H9 (cell line): ENCODE results near the gene MYO10. TPM values are rescaled to one million over a fixed set of nuclear protein-coding genes. Genes with fewer than 3 reads are reported as not detected.

Experiments used
- DNase-seq: peaks from one replicate; pipeline ENCODE4 v3.0.0-alpha.2; 2017
- H2AFZ ChIP-seq: one replicate; pipeline ENCODE4 v1.6.1; 2013; ENCODE audit warnings: mild to moderate bottlenecking, low read length, control low read depth, moderate library complexity
- H2AK5ac ChIP-seq: 2 replicates; pipeline ENCODE4 v1.6.1; 2013; ENCODE audit warnings: low read length, control low read depth, mixed read lengths; ENCODE audit not compliant: insufficient read length
- H2BK120ac ChIP-seq: one replicate; pipeline ENCODE4 v1.6.1; 2013; ENCODE audit warnings: low read depth, mild to moderate bottlenecking, low read length, control low read depth, inconsistent platforms; ENCODE audit not compliant: poor library complexity, severe bottlenecking
- H2BK12ac ChIP-seq: 2 replicates; pipeline ENCODE4 v1.6.1; 2013; ENCODE audit warnings: low read length, control low read depth, mixed read lengths, low read depth; ENCODE audit not compliant: insufficient read length
- H2BK15ac ChIP-seq: 2 replicates; pipeline ENCODE4 v1.6.1; 2013; ENCODE audit warnings: low read depth, low read length, control low read depth
- H2BK20ac ChIP-seq: one replicate; pipeline ENCODE4 v1.6.1; 2013; ENCODE audit warnings: low read depth, mild to moderate bottlenecking, low read length, control low read depth, inconsistent platforms; ENCODE audit not compliant: poor library complexity, severe bottlenecking
- H2BK5ac ChIP-seq: 2 replicates; pipeline ENCODE4 v1.6.1; 2013; ENCODE audit warnings: low read length, control low read depth, mixed read lengths; ENCODE audit not compliant: insufficient read length
- H3K14ac ChIP-seq: 2 replicates; pipeline ENCODE4 v1.6.1; 2013; ENCODE audit warnings: low read length, control low read depth; ENCODE audit not compliant: insufficient read depth
- H3K18ac ChIP-seq: 2 replicates; pipeline ENCODE4 v1.6.1; 2013; ENCODE audit warnings: low read depth, mild to moderate bottlenecking, mixed read lengths, low read length, control low read depth; ENCODE audit not compliant: insufficient read length
- H3K23ac ChIP-seq: 2 replicates; pipeline ENCODE4 v1.6.1; 2013; ENCODE audit warnings: low read length, control low read depth, mixed read lengths, low read depth; ENCODE audit not compliant: insufficient read length
- H3K23me2 ChIP-seq: 2 replicates; pipeline ENCODE4 v1.6.1; 2013; ENCODE audit warnings: low read depth, mild to moderate bottlenecking, mixed read lengths, low read length, control low read depth; ENCODE audit not compliant: insufficient read length, poor library complexity, severe bottlenecking
- H3K27ac ChIP-seq: 2 replicates; pipeline ENCODE4 v1.5.1; 2013; ENCODE audit warnings: low read length, control low read depth, mixed read lengths, low read depth; ENCODE audit not compliant: insufficient read length
- H3K27me3 ChIP-seq: 2 replicates; pipeline ENCODE4 v1.6.1; 2013; ENCODE audit warnings: low read length, control low read depth, inconsistent platforms; ENCODE audit not compliant: insufficient read depth
- H3K4ac ChIP-seq: 2 replicates; pipeline ENCODE4 v1.6.1; 2013; ENCODE audit warnings: low read depth, mild to moderate bottlenecking, control low read depth, inconsistent platforms, low read length, moderate library complexity
- H3K4me1 ChIP-seq: 2 replicates; pipeline ENCODE4 v1.6.1; 2013; ENCODE audit warnings: low read length, control low read depth, inconsistent platforms; ENCODE audit not compliant: insufficient read depth
- H3K4me2 ChIP-seq: 2 replicates; pipeline ENCODE4 v1.6.1; 2013; ENCODE audit warnings: low read length, control low read depth, mixed read lengths; ENCODE audit not compliant: insufficient read length, insufficient read depth
- H3K56ac ChIP-seq: 2 replicates; pipeline ENCODE4 v1.6.1; 2013; ENCODE audit warnings: low read depth, mild to moderate bottlenecking, mixed read lengths, low read length, control low read depth; ENCODE audit not compliant: insufficient read length
- H3K79me1 ChIP-seq: 2 replicates; pipeline ENCODE4 v1.6.1; 2013; ENCODE audit warnings: low read depth, mild to moderate bottlenecking, moderate library complexity, low read length, control low read depth, inconsistent platforms; ENCODE audit not compliant: insufficient read depth, poor library complexity, severe bottlenecking
- H3K79me2 ChIP-seq: 2 replicates; pipeline ENCODE4 v1.6.1; 2013; ENCODE audit warnings: low read length, control low read depth, inconsistent platforms; ENCODE audit not compliant: insufficient read depth
- H3K9ac ChIP-seq: 2 replicates; pipeline ENCODE4 v1.6.1; 2013; ENCODE audit warnings: low read length, control low read depth, mixed read lengths; ENCODE audit not compliant: insufficient read length; ENCODE audit errors: extremely low read depth
- H3K9me3 ChIP-seq: one replicate; pipeline ENCODE4 v1.6.1; 2013; ENCODE audit warnings: low read depth, low read length, inconsistent platforms; ENCODE audit not compliant: control insufficient read depth
- H3T11ph ChIP-seq: one replicate; pipeline ENCODE4 v1.6.1; 2013; ENCODE audit warnings: mild to moderate bottlenecking, low read length, control low read depth, inconsistent platforms
- H4K20me1 ChIP-seq: one replicate; pipeline ENCODE4 v1.6.1; 2013; ENCODE audit not compliant: control insufficient read depth, insufficient read length, insufficient read depth
- H4K5ac ChIP-seq: 2 replicates; pipeline ENCODE4 v1.6.1; 2013; ENCODE audit warnings: low read depth, mild to moderate bottlenecking, mixed read lengths, low read length, control low read depth; ENCODE audit not compliant: insufficient read length
- H4K8ac ChIP-seq: replicated peaks from 2 replicates; pipeline ENCODE4 v1.6.1; 2013; ENCODE audit warnings: low read length, control low read depth, mixed read lengths, low read depth; ENCODE audit not compliant: insufficient read length
- H4K91ac ChIP-seq: 2 replicates; pipeline ENCODE4 v1.6.1; 2013; ENCODE audit warnings: low read depth, mild to moderate bottlenecking, moderate library complexity, mixed read lengths, low read length, control low read depth; ENCODE audit not compliant: insufficient read length
- H3K27ac Mint-ChIP-seq, 3 experiments: 2 replicates in 2 of 3; 3 replicates in 1 of 3; pipeline ENCODE4 v1.8.0; 2020 to 2021; ENCODE audit warnings: mixed read lengths in 3 of 3, mild to moderate bottlenecking in 1 of 3, moderate library complexity in 1 of 3
- H3K27me3 Mint-ChIP-seq: 2 replicates; pipeline ENCODE4 v1.8.0; 2021; ENCODE audit warnings: low read depth, mild to moderate bottlenecking, moderate library complexity, mixed read lengths
- H3K36me3 Mint-ChIP-seq, 3 experiments: 2 replicates in 2 of 3; 3 replicates in 1 of 3; pipeline ENCODE4 v1.8.0; 2020 to 2021; ENCODE audit warnings: low read depth in 3 of 3, mixed read lengths in 3 of 3; ENCODE audit not compliant: insufficient read depth in 1 of 3
- H3K4me1 Mint-ChIP-seq, 2 experiments: 2 replicates each; pipeline ENCODE4 v1.8.0; 2020; ENCODE audit warnings: mixed read lengths in 2 of 2
- H3K4me3 Mint-ChIP-seq, 2 experiments: 2 replicates in 1 of 2; 3 replicates in 1 of 2; pipeline ENCODE4 v1.8.0; 2020 to 2021; ENCODE audit warnings: mild to moderate bottlenecking in 2 of 2, mixed read lengths in 2 of 2, moderate library complexity in 1 of 2
- H3K9me3 Mint-ChIP-seq, 2 experiments: 2 replicates in 1 of 2; 3 replicates in 1 of 2; pipeline ENCODE4 v1.8.0; 2020; ENCODE audit warnings: mild to moderate bottlenecking in 2 of 2, mixed read lengths in 2 of 2, moderate library complexity in 1 of 2
- WGBS: extraction: QIAGEN DNeasy Blood & Tissue Kit; methylation state at CpG from one replicate; pipeline ENCODE4 v1.1.7; 2013; ENCODE audit warnings: missing lambda C conversion rate, low lambda C conversion rate, mixed read lengths; ENCODE audit not compliant: insufficient read length; ENCODE audit errors: extremely low coverage; 5-methylcytosine and 5-hydroxymethylcytosine counted together
- total RNA-seq: library from RNA; stranded (reverse); gene quantifications from 2 replicates; pipeline ENCODE4 v1.2.1, GENCODE V29; 2021
- TF ChIP-seq, protein P1 (sequence below): fragments of 200-600 bp; sonication (generic); conservative IDR thresholded peaks from 3 replicates; pipeline ENCODE4 v1.8.0; 2021; ENCODE audit warnings: antibody characterized with exemption, mild to moderate bottlenecking

Gene MYO10
- total RNA-seq, 1 experiment from 2014 or later = 127 TPM

DNA sequence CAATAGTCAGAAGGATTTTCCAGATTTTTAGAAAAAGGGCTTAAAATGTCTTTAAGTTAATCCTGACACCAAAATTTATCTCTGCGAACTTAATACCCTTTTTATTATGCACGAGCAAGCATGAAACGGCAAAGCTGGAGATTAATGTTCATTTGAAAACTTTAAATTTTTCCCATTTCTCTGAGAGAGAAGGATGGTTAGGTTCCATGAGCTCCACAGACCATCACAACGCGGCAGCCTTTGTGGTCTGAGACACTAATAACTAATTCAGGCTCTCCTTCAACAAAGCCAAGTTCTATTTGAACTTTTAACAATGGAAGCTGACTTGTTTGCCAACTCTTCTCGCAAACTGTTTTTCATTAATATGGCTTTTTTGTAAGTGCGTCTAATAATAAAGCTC lies 94.7 kb downstream of the MYO10 start:
- H2BK120ac ChIP-seq = no peak overlapping the region
- no peak overlapping the region for H4K8ac ChIP-seq
- H4K5ac ChIP-seq = no peak overlapping the region
- H4K91ac ChIP-seq = no peak overlapping the region
- Mint-ChIP-seq H3K4me1 (peaks cover 13 to 25% of the 10 kb centered on the region in 2 experiments; a peak in 3 of 4 replicates), H3K27me3 (no peaks in the 10 kb centered on the region), H3K36me3 (no peaks in the 10 kb centered on the region), H3K4me3 (no peak overlapping the region), H3K9me3 (no peaks in the 10 kb centered on the region), H3K27ac (no peak overlapping the region)
- no CpG with 5 or more reads among the region's 7 CpGs for WGBS
- no peak overlapping the region for H2BK12ac ChIP-seq
- no peak overlapping the region for H3K4ac ChIP-seq
- H2BK5ac ChIP-seq = no peak overlapping the region
- TF ChIP-seq, protein P1, sequence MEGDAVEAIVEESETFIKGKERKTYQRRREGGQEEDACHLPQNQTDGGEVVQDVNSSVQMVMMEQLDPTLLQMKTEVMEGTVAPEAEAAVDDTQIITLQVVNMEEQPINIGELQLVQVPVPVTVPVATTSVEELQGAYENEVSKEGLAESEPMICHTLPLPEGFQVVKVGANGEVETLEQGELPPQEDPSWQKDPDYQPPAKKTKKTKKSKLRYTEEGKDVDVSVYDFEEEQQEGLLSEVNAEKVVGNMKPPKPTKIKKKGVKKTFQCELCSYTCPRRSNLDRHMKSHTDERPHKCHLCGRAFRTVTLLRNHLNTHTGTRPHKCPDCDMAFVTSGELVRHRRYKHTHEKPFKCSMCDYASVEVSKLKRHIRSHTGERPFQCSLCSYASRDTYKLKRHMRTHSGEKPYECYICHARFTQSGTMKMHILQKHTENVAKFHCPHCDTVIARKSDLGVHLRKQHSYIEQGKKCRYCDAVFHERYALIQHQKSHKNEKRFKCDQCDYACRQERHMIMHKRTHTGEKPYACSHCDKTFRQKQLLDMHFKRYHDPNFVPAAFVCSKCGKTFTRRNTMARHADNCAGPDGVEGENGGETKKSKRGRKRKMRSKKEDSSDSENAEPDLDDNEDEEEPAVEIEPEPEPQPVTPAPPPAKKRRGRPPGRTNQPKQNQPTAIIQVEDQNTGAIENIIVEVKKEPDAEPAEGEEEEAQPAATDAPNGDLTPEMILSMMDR = no peak
- no peaks in the 10 kb centered on the region for H4K20me1 ChIP-seq
- H3K23ac ChIP-seq = no peak overlapping the region
- no peaks in the 10 kb centered on the region for H3K79me2 ChIP-seq
- H3K79me1 ChIP-seq = no peaks in the 10 kb centered on the region
- H3T11ph ChIP-seq = no peak overlapping the region
- no peaks in the 10 kb centered on the region for H3K23me2 ChIP-seq
- no peak overlapping the region for H3K27ac ChIP-seq
- H3K4me1 ChIP-seq = no peaks in the 10 kb centered on the region
- DNase-seq = no peak
- H3K9me3 ChIP-seq = no peaks in the 10 kb centered on the region
- no peak overlapping the region for H2BK15ac ChIP-seq
- H3K56ac ChIP-seq = no peak overlapping the region
- H3K18ac ChIP-seq = no peak overlapping the region
- no peak overlapping the region for H3K14ac ChIP-seq
- no peaks in the 10 kb centered on the region for H3K27me3 ChIP-seq
- no peak overlapping the region for H2BK20ac ChIP-seq
- H2AK5ac ChIP-seq = no peak overlapping the region
- no peak overlapping the region for H3K4me2 ChIP-seq
- no peak overlapping the region for H3K9ac ChIP-seq
- no peak overlapping the region for H2AFZ ChIP-seq
